K562 (cell line): Measurements from ENCODE around the gene RNF168. TPM values are rescaled to one million over a fixed set of nuclear protein-coding genes. Genes with fewer than 3 reads are reported as not detected.

ENCODE experiments used
- BACH1 ChIP-seq: fragments of 200-800 bp; sonication (Bioruptor generic); IDR thresholded peaks from 2 replicates; pipeline ENCODE4 v1.6.1; 2016; ENCODE audit warnings: missing genetic modification characterization, missing compliant biosample characterization
- BRD4 ChIP-seq: fragments of 200-600 bp; sonication (generic); IDR thresholded peaks from 2 replicates; pipeline ENCODE4 v1.6.1; 2017; ENCODE audit warnings: inconsistent platforms
- CHCHD3 ChIP-seq: fragments of 250-450 bp; sonication (Bioruptor Pico); IDR thresholded peaks from 2 replicates; pipeline ENCODE4 v2.1.2; 2022; ENCODE audit warnings: mild to moderate bottlenecking
- E2F3 ChIP-seq: fragments of 250-450 bp; sonication (Bioruptor Pico); IDR thresholded peaks from 2 replicates; pipeline ENCODE4 v1.4.0; 2020; ENCODE audit warnings: mild to moderate bottlenecking
- FIP1L1 ChIP-seq: fragments of 200-400 bp; formaldehyde crosslinking; IDR thresholded peaks from 2 replicates; pipeline ENCODE4 v1.6.1; 2018; ENCODE audit warnings: mild to moderate bottlenecking, low read depth, low read length; ENCODE audit not compliant: poor library complexity, severe bottlenecking
- FOXJ3 ChIP-seq: sonication (generic); formaldehyde crosslinking; IDR thresholded peaks from 2 replicates; pipeline ENCODE4 v1.4.0; 2020; ENCODE audit warnings: mild to moderate bottlenecking, missing genetic modification reagents
- FUS ChIP-seq: fragments of 200-400 bp; formaldehyde crosslinking; optimal IDR thresholded peaks from 2 replicates; pipeline ENCODE3; 2017; ENCODE audit warnings: low read depth, low read length
- GATAD2B ChIP-seq: fragments of 450-650 bp; IDR thresholded peaks from 2 replicates; pipeline ENCODE4 v1.6.1; 2017; ENCODE audit warnings: mild to moderate bottlenecking, borderline replicate concordance
- HNRNPH1 ChIP-seq: fragments of 200-400 bp; formaldehyde crosslinking; optimal IDR thresholded peaks from 2 replicates; pipeline ENCODE3; 2017; ENCODE audit warnings: low read depth, mild to moderate bottlenecking, low read length, moderate library complexity
- KHSRP ChIP-seq: fragments of 450-650 bp; IDR thresholded peaks from 2 replicates; pipeline ENCODE4 v1.6.1; 2017
- MAFF ChIP-seq: IDR thresholded peaks from 2 replicates; pipeline ENCODE4 v1.6.1; 2012; ENCODE audit warnings: low read length, improper control_type of control experiment
- MCM3 ChIP-seq: fragments of 450-650 bp; IDR thresholded peaks from 2 replicates; pipeline ENCODE4 v1.6.1; 2016
- OTX1 ChIP-seq: fragments of 450-650 bp; formaldehyde crosslinking; IDR thresholded peaks from 2 replicates; pipeline ENCODE4 v1.4.0; 2022; ENCODE audit warnings: mild to moderate bottlenecking
- POLR2AphosphoS2 ChIP-seq: IDR thresholded peaks from 2 replicates; pipeline ENCODE4 v1.6.1; 2012; ENCODE audit warnings: low read length, improper control_type of control experiment
- POLR2B ChIP-seq: fragments of 450-650 bp; IDR thresholded peaks from 2 replicates; pipeline ENCODE4 v1.6.1; 2018; ENCODE audit warnings: low read depth; ENCODE audit not compliant: partially characterized antibody
- PTTG1 ChIP-seq: fragments of 450-650 bp; IDR thresholded peaks from 2 replicates; pipeline ENCODE4 v1.6.1; 2016; ENCODE audit warnings: low read depth, mild to moderate bottlenecking, missing genetic modification characterization, missing compliant biosample characterization
- SMARCA4 ChIP-seq: fragments of 450-650 bp; IDR thresholded peaks from 2 replicates; pipeline ENCODE4 v1.6.1; 2016
- TEAD4 ChIP-seq, 2 experiments: sonication (generic) in 1 of 2; formaldehyde crosslinking in 1 of 2; IDR thresholded peaks; 2 replicates each; pipeline versions ENCODE4 v1.6.1 to v1.8.0; 2012 to 2022; ENCODE audit warnings: borderline replicate concordance in 1 of 2, inconsistent platforms in 1 of 2, low read length in 1 of 2, mild to moderate bottlenecking in 1 of 2, missing genetic modification reagents in 1 of 2
- YY1 ChIP-seq, 3 experiments: IDR thresholded peaks; 2 replicates each; pipeline ENCODE4 v1.6.1; 2011; ENCODE audit warnings: low read length in 2 of 3, mild to moderate bottlenecking in 2 of 3, moderate library complexity in 2 of 3, borderline replicate concordance in 1 of 3, control low read depth in 1 of 3, low read depth in 1 of 3; ENCODE audit not compliant: insufficient read depth in 3 of 3, insufficient replicate concordance in 2 of 3, control insufficient read depth in 1 of 3, insufficient read length in 1 of 3; ENCODE audit errors: extremely low read depth in 1 of 3
- ZC3H11A ChIP-seq: IDR thresholded peaks from 2 replicates; pipeline ENCODE4 v1.6.1; 2012; ENCODE audit warnings: low read depth, low read length, improper control_type of control experiment
- ZC3H4 ChIP-seq: sonication (generic); formaldehyde crosslinking; IDR thresholded peaks from 2 replicates; pipeline ENCODE4 v1.9.0; 2021; ENCODE audit warnings: missing genetic modification reagents, borderline replicate concordance
- ZNF444 ChIP-seq: fragments of 250-450 bp; sonication (Bioruptor Pico); IDR thresholded peaks from 2 replicates; pipeline ENCODE4 v1.4.0; 2020; ENCODE audit warnings: mild to moderate bottlenecking, moderate library complexity
- ZNF668 ChIP-seq: fragments of 250-450 bp; sonication (Bioruptor Pico); IDR thresholded peaks from 2 replicates; pipeline ENCODE4 v1.8.0; 2022; ENCODE audit warnings: mild to moderate bottlenecking, inconsistent platforms
- polyA plus RNA-seq, 8 experiments: library from polyadenylated mRNA; depleted of rRNA in 4 of 8; stranded (reverse) in 5 of 8; unstranded in 3 of 8; fragments of >200 nt; fragmentation: Nextera tagmentation in 2 of 8; fragmentation: Illumina TruSeq in 1 of 8; extraction: Ambion mirVana in 2 of 8; extraction: Trizol in 1 of 8; gene quantifications; 2 replicates each; pipeline versions ENCODE4 v1.2.1 to v1.2.3, GENCODE V29; 2011 to 2014; ENCODE audit warnings: inconsistent platforms in 1 of 8, missing spikeins in 1 of 8
- total RNA-seq, 7 experiments: library from RNA; depleted of rRNA in 6 of 7; stranded (reverse); fragments of >200 nt in 6 of 7; fragmentation: Illumina TruSeq in 2 of 7; extraction: Trizol in 2 of 7; gene quantifications; 2 replicates each; pipeline versions ENCODE4 v1.2.1 to v1.2.3, GENCODE V29; 2011 to 2021; ENCODE audit warnings: low replicate concordance in 1 of 7
- TF ChIP-seq, protein P1 (sequence below): fragments of 250-450 bp; sonication (Bioruptor Pico); IDR thresholded peaks from 2 replicates; pipeline ENCODE4 v1.5.1; 2021; ENCODE audit warnings: mild to moderate bottlenecking
- TF ChIP-seq, protein P2 (sequence below): fragments of 450-650 bp; formaldehyde crosslinking; IDR thresholded peaks from 2 replicates; pipeline ENCODE4 v1.4.0; 2020; ENCODE audit warnings: mild to moderate bottlenecking, moderate library complexity
- TF ChIP-seq, protein P3 (sequence below): sonication (generic); formaldehyde crosslinking; IDR thresholded peaks from 2 replicates; pipeline ENCODE4 v1.8.1; 2023; ENCODE audit warnings: mild to moderate bottlenecking, missing genetic modification reagents
- TF ChIP-seq, protein P4 (sequence below): fragments of 450-650 bp; IDR thresholded peaks from 2 replicates; pipeline ENCODE4 v1.6.1; 2016

RNF168 gene
- total and polyA plus RNA-seq, 9 of the 15 experiments (the other 6 are each of a cell fraction or from before 2014, with no cell fraction given) = 6.0 to 32.1 (median 16.6) TPM

DNA sequence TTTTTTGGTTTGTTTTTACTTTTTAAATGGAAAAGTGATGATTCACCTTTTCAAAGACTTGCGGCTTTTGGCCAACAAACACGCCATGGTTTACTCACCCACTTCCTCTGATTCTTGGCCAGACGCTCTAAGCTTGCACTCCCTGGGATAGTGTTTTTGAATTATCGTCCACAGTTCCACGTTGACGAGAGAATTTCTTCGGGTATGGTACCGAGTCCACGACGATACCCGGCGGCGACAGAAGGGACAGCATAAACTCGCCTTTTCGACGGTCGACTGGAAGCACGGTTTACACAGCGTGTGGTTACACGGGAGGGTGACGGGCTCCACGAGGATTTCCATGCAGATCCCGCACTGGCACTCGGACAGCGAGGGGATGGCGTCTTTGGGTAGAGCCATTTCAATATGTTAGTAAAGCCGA, 783 bp downstream of the RNF168 start (continued):
- TF ChIP-seq, protein P1, sequence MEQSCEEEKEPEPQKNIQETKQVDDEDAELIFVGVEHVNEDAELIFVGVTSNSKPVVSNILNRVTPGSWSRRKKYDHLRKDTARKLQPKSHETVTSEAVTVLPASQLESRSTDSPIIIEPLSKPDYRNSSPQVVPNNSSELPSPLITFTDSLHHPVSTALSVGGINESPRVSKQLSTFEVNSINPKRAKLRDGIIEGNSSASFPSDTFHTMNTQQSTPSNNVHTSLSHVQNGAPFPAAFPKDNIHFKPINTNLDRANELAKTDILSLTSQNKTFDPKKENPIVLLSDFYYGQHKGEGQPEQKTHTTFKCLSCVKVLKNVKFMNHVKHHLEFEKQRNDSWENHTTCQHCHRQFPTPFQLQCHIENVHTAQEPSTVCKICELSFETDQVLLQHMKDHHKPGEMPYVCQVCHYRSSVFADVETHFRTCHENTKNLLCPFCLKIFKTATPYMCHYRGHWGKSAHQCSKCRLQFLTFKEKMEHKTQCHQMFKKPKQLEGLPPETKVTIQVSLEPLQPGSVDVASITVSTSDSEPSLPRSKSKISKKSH (CRISPR knock-in tag) = no peak
- no peak for TF ChIP-seq ZC3H4 (CRISPR knock-in tag)
- TF ChIP-seq YY1 (IDR thresholded peaks at IDR 0.05; ENCODE audit: borderline replicate concordance in 1 of 3, control insufficient read depth in 1 of 3, extremely low read depth in 1 of 3, insufficient read depth in 3 of 3, insufficient read length in 1 of 3, insufficient replicate concordance in 2 of 3, low read depth in 1 of 3, low read length in 2 of 3) = no peak
- TF ChIP-seq MCM3 = no peak
- TF ChIP-seq KHSRP = no peak
- TF ChIP-seq SMARCA4 = 0 out of 2 replicates have a peak, but pooled peaks have one; percentile 24
- no peak for TF ChIP-seq ZNF444 (CRISPR knock-in tag)
- no peak for TF ChIP-seq ZNF668
- TF ChIP-seq PTTG1 (tag) = no peak
- TF ChIP-seq, protein P2, sequence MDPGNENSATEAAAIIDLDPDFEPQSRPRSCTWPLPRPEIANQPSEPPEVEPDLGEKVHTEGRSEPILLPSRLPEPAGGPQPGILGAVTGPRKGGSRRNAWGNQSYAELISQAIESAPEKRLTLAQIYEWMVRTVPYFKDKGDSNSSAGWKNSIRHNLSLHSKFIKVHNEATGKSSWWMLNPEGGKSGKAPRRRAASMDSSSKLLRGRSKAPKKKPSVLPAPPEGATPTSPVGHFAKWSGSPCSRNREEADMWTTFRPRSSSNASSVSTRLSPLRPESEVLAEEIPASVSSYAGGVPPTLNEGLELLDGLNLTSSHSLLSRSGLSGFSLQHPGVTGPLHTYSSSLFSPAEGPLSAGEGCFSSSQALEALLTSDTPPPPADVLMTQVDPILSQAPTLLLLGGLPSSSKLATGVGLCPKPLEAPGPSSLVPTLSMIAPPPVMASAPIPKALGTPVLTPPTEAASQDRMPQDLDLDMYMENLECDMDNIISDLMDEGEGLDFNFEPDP (CRISPR knock-in tag) = no peak
- TF ChIP-seq GATAD2B = no peak
- TF ChIP-seq OTX1 (CRISPR knock-in tag) = no peak
- TF ChIP-seq POLR2AphosphoS2 = no peak
- no peak for TF ChIP-seq POLR2B
- TF ChIP-seq FIP1L1 = no peak
- TF ChIP-seq HNRNPH1 = no peak
- TF ChIP-seq, protein P3, sequence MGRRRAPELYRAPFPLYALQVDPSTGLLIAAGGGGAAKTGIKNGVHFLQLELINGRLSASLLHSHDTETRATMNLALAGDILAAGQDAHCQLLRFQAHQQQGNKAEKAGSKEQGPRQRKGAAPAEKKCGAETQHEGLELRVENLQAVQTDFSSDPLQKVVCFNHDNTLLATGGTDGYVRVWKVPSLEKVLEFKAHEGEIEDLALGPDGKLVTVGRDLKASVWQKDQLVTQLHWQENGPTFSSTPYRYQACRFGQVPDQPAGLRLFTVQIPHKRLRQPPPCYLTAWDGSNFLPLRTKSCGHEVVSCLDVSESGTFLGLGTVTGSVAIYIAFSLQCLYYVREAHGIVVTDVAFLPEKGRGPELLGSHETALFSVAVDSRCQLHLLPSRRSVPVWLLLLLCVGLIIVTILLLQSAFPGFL (CRISPR knock-in tag) = no peak
- no peak for TF ChIP-seq ZC3H11A
- TF ChIP-seq BRD4 = no peak; the same call in 1 of the 2 replicates
- no peak for TF ChIP-seq TEAD4 (IDR thresholded peaks at IDR 0.05; ENCODE audit: low read length)
- no peak for TF ChIP-seq TEAD4 (CRISPR knock-in tag; IDR thresholded peaks at IDR 0.05; ENCODE audit: borderline replicate concordance)
- no peak for TF ChIP-seq FUS
- TF ChIP-seq FOXJ3 (CRISPR knock-in tag) = no peak
- TF ChIP-seq CHCHD3 = no peak
- no peak for TF ChIP-seq E2F3 (CRISPR knock-in tag)
- TF ChIP-seq BACH1 (tag) = peak; percentile 58; the same call in 1 of the 2 replicates
- TF ChIP-seq, protein P4, sequence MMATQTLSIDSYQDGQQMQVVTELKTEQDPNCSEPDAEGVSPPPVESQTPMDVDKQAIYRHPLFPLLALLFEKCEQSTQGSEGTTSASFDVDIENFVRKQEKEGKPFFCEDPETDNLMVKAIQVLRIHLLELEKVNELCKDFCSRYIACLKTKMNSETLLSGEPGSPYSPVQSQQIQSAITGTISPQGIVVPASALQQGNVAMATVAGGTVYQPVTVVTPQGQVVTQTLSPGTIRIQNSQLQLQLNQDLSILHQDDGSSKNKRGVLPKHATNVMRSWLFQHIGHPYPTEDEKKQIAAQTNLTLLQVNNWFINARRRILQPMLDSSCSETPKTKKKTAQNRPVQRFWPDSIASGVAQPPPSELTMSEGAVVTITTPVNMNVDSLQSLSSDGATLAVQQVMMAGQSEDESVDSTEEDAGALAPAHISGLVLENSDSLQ = no peak
- no peak for TF ChIP-seq MAFF
